GM19372 (cell line): Measurements from ENCODE around the gene C22orf23.
"Not testable (repeated sequence)": the region's sequence is repeated elsewhere in the genome, so short reads cannot be mapped to it uniquely, and the experiment has no call there.

Source experiments
- ATAC-seq: cut with Tn5 transposase; IDR thresholded peaks from one replicate; pipeline ENCODE4 v1.9.1; 2021; ENCODE audit warnings: mild to moderate bottlenecking, low read depth, moderate library complexity; ENCODE audit not compliant: unreplicated experiment

C22orf23 gene

DNA sequence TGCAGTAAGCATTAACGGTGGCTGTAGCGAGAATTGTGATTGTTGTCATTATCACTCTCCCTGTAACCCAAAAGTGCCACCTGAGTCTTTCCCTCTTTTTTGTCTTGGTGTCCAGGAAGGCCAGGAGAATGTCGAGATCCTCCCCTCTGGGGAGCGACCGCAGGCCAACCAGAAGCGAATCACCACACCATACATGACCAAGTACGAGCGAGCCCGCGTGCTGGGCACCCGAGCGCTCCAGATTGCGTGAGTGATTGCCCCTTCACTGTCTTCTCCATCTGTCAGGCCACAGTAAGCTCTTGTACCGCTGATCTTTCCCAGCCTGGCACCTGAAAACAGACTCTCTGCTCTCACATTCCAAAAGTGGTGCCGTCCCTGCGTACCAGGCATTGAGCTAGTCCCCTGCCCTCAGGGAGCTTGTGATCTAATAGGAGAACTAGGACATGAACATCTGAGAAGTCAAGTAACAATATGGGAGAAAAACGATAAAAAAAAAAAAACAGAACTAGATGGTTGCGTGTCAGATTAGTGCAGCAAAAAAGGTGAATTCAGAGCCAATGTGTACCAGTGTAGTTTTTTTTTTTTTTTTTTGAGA, 5.9 kb upstream of the C22orf23 start:
- no peak for ATAC-seq

DNA sequence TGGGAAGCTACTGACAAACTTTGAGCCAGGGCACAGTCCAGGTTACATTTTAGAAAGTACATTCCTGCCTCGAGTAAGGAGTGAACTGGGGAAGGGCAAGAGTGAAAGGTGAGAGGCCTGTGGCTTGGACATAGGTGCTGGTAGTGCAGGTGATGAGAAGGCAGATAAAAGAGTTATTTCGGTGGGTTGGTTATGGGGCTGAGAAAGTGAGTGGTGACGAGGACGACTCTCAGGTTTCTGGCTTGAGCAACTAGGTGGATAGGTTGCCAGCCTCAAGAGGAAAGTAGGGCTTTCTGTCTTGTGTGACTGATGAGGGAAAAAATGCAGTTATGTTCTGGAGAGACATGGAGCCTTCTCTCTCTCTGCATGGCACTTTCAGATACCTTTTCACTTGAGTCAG, 3.8 kb upstream of the C22orf23 start:
- no peak for ATAC-seq

DNA sequence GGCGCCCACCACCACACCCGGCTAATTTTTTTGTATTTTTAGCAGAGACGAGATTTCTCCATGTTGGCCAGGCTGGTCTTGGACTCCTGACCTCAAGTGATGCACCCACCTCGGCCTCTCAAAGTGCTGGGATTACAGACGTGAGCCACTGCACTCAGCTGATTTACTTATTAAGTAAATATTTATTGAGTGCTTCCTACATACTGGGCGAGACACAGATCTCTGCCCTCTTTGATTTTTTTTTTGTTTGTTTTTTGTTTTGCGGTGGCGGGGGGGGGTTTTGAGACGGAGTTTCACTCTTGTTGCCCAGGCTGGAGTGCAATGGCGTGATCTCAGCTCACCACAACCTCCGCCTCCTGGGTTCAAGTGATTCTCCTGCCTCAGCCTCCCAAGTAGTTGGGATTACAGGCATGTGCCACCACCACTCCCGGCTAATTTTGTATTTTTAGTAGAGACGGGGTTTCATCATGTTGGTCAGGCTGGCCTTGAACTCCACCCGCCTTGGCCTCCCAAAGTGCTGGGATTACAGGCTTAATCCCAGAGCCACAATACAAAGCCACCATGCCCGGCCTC, 2.5 kb upstream of the C22orf23 start:
- not testable (repeated sequence) for ATAC-seq

DNA sequence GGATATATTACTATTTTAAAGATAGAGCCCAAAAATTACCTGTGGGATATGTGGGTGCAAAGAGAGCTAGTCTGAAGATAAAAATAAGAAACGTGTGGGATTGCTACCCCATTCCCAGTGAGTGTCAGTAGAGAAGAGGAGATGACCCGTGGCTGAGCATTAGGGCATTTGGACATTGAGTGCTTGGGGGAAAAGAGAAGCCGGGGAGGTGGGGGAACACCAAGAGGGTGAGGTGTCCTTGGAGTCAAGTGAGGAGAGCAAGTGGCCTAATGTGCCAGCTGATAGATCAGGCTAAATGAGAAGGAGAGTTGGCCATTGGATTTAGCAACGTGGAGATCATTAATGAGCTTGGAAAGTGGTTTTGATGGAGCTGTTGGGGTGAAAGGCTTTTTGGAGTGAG, 1.3 kb upstream of the C22orf23 start:
- ATAC-seq, result no peak

DNA sequence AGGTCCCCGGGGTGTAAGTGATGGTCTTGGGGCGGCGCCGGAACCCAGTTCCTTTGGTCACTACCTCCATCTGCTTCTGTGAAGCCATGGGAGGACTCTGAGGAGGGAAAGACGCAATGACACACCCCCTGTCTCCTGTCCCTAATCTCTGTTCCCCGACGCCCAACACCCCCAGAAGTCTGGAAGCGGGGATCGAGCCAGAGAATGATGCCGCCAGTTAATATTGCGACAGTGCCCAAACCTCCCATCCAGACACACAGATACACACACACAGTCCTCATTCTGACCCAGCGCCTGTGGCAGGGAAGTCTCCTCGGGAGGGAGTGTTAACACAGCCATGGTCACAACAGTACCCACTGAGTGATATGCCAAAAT, 352 bp downstream of the C22orf23 start:
- ATAC-seq, result no peak

DNA sequence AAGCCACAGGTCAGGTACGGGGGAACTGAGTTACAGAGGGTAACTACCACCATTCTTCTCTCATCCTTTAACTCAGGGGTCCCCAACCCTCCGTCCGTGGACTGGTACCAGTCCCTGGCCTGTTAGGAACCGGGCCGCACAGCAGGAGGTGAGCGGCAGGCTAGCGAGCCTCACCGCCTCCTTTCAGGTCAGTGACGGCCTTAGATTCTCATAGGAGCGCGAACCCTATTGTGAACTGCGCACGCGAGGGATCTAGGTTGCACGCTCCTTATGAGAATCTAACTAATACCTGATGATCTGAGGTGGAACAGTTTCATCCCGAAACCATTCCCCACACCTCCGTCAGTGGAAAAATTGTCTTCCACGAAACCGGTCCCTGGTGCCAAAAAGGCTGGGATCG, 772 bp downstream of the C22orf23 start:
- not testable (repeated sequence) for ATAC-seq

DNA sequence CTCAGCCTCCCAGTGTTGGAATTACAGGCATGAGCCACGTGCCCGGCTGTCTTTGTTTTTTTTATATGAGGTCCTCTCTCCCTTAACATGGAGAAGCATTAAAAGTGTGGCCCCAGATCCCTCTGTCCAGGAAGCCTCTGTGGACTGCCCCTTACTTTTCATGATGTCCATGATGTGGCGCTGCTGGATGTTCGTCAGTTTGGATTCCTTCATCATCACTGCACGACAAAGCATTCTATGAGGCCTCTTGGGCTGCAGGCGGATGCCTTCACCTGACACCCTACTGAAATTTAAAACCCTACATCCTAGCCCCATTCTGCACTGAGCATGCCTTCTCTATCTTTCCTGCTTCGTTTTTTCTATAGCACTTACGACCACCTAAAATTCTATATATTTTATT, 2.1 kb downstream of the C22orf23 start:
- no peak for ATAC-seq

DNA sequence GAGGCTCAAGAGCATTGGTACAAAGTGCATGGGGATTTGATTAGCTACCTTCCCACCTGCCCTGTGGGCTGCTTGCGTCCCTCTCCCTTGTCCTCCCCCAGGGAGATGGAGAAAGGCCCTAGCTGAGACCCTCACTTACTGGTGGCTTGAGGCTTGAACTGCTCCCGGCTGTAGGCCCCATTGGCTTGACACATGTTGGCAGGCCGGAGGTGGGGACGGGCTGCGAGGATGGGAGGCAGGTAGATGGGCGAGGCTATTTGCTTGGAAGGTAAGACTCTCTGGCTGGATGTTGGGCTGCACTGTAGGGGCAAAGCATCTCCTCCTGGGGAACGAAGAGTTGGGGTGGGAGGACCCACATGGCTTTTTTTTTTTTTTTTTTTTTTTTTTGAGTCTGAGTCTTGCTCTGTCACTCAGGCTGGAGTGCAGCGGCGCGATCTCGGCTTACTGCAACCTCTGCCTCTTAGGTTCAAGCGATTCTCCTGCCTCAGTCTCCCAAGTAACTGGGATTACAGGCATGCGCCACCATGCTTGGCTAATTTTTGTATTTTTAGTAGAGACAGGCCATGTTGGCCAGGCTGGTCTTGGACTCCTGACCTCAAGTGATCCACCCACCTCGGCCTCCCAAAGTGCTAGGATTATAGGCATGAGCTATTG, 6.1 kb downstream of the C22orf23 start:
- not testable (repeated sequence) for ATAC-seq

DNA sequence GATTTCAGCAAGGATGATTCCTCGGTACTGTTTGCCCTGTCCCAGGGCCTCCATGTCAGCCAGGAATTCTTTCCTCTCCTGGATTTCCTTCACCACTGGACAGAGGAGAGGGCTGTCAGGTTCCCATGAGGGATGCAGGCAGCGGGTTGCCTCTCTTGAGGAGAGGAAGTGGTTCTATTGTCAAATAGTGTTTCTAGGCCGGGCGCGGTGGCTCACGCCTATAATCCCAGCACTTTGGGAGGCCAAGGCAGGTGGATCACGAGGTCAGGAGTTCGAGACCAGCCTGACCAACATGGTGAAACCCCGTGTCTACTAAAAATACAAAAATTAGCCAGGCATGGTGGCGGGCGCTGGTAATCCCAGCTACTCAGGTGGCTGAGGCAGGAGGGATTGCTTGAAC, 9.0 kb downstream of the C22orf23 start:
- not testable (repeated sequence) for ATAC-seq

DNA sequence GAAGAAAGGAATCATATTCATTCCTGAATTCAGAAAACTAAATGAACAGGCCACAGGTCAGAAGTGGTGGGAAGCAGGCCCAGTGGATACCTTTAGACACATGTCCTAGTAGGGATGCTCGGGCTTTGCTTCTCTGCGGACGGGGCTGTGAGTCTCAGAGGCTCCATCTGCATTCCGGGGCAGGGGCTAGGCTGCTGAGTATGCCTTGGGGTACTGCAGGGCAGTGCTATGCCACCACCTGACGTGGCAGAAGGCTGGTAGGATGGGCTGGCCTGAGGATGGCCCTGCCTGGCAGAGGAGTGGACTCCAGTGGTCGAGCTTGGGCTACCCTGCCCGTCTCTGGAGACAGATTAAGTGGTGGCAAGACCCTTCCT, 9.6 kb downstream of the C22orf23 start:
- ATAC-seq, result no peak

DNA sequence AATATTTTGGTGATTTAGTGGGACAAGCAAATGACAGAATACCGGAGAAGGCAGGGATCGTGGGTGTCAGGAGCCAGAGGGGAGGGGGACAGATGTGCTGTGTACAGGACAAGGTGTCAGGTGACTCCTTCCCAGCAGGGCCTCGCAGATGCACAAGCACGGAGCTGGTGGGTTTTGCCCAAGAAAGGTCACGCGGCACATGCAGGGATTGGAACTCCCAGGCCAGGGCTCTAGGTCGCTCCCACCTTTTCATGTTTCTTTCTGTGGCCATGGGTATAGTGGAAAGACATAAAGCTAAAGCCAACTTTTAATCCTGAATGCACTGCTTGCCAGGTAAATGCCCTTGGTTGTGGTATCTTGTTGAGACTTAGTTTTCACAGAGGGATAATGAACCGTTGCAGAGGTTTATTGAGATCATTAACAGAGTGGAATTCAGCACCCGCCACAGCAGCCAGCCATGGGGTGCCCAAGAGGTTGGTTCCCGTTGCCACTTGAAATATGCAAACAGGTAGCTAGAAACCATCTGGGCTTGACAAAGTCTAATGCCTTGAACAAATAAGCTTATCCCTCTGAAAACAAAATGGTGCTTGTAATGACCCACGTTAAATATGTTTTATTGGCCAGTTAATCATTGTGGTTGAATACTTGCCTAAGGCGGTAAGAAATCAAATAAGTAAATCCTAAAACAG, 10.1 kb downstream of the C22orf23 start:
- no peak for ATAC-seq

DNA sequence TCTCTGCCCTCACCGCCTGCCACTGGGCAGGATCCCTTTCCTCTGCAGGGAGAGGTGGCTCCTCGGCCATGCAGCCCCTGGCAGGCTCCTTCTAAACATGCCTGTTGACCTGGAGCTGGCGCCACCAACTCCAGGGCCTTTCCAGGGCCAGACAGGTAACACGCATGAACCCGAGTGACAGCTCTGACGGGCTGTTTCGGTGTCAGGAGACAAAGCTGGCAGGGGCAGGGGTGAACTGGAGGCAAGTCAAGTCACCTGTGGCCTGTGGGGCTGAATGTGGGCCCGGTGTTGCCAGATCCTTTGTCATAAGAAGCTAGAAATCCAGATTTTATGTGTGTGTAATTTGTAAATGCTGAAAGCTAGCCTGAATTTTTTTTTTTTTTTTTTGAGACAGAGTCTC, 11.3 kb downstream of the C22orf23 start:
- ATAC-seq, result no peak

DNA sequence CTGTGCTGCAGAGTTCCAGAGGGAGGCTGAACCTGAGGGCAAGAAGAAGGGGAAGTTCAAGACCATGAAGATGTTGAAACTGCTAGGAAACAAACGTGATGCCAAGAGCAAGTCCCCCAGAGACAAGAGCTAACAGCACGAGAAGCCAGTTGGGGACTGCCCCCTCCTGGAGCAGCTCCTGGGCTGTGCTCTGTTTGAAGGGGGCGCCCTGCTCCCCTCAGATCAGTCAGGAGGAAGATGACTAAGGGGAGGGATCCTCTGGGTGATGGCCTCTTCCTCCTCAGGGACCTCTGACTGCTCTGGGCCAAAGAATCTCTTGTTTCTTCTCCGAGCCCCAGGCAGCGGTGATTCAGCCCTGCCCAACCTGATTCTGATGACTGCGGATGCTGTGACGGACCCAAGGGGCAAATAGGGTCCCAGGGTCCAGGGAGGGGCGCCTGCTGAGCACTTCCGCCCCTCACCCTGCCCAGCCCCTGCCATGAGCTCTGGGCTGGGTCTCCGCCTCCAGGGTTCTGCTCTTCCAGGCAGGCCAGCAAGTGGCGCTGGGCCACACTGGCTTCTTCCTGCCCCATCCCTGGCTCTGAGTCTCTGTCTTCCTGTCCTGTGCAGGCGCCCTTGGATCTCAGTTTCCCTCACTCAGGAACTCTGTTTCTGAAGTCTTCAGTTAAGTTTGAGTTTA, 12.6 kb downstream of the C22orf23 start:
- ATAC-seq, result no peak

DNA sequence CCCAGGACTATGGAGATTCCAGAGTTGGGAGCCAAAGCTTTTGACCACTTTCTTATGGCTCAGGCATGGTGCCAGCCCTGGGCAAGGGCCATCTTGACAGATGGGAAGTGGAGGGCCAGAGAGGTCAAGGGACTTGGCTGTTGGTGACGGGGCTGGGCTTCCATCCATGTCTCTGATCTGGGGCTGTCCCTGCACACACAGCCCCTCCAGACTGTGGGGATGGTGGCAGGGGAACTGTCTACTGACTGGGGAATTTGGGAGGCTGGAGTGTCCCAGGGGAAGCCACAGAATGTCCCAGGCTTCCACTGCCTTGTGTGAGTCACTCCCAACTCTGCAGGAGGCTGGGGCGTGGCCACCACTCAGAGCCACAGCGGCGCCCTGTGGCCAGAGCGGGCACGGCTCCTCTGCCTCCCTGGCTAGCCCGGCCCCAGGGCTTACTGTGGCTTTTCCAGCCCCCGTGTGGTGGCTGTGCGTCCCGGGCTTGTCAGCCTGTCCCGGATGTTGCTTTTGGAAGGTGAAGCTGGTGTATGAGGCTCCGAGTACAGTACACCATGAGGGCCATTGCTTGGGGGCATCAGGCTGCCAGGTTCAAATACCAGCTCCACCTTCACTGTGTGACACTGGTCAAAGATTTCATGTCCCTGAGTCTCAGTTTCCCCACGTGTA, 19.6 kb downstream of the C22orf23 start:
- ATAC-seq, result no peak

DNA sequence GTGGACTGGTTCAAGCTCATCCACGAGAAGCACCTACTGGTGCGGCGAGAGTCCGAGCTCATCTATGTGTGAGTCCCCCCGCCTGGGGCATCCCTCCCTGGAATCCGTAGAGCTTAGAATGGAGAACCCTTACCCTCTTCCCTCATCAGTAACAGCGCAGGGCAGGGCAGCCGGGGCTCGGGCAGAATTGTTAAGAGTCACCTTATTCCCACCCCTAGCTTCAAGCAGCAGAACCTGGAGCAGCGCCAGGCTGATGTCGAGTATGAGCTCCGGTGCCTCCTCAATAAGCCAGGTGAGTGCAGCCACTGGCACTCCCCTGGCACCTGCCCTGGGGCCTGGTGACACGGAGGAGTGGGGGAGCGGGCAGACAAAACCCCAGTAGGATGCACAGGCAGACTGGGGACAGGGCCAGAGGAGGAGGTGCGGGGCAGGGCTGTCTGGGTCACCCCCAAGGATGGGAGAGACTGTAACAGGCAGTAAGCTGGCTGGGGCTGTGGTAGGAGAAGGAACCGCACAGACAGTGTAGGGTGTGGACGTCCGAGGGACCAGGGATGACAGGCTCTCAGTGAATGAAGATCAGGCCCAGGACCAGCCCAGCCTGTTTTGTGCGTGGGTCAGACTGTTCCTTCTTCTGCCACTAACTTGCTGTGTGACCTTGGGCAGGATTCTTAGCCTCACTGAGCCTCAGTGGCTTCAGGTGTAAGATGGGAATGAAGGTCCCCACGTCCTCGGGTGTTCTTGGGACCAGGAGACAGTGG, 20.4 kb downstream of the C22orf23 start:
- no peak for ATAC-seq

DNA sequence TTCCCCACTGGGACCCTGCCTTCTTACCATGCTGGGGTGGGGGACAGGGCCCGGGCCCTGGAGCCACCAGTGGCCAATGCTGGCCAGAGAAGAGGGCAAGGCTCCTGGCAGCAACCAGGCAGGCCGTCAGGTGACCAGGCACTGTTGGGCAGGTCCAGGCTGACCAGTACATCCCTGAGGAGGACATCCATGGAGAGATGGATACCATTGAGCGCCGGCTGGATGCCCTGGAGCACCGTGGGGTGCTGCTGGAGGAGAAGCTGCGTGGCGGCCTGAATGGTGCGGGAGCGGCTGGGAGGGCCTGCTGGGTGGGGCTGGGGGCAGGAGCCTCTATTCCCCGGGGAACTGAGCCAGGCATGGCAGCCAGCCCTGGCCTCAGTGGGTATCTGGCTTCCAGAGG, 21.0 kb downstream of the C22orf23 start:
- ATAC-seq, result no peak

DNA sequence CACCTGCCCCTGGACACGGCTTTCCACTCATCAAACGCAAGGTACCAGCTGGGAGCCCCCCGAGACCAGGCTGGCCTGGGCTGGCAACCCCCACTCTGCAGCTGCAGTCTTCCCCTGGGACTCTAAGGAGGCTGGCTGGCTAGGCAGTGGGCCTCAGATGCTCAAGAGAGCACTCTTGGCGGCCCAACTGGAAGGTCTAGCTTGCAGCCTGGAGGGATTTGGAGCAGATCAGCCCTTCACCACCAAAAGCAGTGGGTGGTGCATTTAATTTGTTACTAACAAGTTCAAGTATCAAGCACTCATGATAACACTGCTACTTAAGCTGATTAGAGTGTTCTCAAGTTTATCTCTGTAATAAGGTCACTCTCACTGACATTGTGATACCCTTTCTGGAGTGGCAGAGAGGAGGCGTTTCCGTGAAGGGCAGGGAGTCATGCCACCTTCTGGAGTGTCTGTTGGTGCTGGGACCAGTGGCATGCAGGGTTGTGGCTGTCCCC, 21.5 kb downstream of the C22orf23 start:
- no peak for ATAC-seq

DNA sequence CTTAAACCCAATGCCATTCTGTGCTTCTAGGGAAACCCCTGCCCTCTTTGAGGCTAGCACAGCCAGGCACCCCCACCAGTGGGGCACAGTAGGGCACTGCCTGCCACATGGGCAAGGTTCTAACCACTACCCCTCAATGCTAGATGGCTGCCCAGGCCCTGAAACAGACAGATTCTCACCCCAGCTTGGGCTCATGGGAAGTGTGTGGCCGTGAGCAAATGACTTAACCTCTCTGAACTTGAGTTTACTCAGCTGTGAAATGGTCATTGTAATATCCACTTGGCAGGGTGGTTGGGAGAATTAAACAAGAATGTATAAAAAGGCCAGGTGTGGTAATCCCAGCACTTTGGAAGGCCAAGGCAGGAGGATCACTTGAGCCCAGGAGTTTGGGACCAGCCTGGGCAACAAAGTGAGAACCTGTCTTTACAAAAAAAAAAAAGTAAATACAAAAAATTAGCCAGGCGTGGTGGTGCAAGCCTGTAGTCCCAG, 22.4 kb downstream of the C22orf23 start:
- ATAC-seq, result no peak

DNA sequence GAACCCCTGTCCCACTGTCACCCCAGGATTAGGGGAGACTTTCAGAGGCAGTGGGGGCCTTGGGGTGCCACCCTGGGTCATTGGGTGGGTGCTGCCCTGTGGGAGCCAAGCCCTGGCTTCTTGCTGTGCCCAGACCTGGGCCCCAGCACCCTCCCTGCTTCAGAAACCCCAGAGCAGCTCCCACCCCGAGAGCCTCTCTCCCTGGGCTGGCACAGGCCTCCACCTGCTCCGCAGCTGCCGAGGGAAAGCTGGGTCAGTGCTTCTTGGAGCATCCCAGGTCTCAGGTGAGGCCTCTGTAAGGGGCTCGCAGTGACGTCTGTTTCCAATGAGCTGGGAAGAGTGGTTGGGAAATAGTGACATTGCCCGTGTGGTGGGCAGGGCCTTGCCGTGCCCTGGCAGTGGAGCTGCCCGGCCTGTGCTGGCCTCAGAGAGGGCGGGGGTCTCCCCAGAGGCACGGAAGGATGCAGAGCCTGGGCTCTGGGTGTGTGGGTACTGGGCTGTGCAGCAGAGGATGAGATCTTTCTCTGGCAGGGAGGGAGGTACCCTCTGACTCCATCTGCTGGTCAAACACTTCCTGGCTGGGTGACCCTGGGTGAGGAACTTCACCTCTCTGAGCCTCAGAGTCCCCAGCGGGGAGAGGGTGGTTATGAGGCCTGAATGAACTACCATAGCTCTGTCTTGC, 23.0 kb downstream of the C22orf23 start:
- ATAC-seq, result no peak
